Stimulated activated CD8-positive, alpha-beta memory T cell treated with anti-CD3 and anti-CD28 coated beads, Interleukin-15, amount 100 ng/mL, for 48 hours (primary cell): Measurements from ENCODE around the gene DCAF5.

ENCODE experiments used
- DNase-seq, 2 donors: peaks; one replicate each; pipeline ENCODE4 v3.0.0-alpha.2; 2020; ENCODE audit warnings: low read depth in 2 of 2

Gene DCAF5

GRCh38 chr14:69008421-69008884, 144.5 kb downstream of the DCAF5 start:
- no peak for DNase-seq

DNA sequence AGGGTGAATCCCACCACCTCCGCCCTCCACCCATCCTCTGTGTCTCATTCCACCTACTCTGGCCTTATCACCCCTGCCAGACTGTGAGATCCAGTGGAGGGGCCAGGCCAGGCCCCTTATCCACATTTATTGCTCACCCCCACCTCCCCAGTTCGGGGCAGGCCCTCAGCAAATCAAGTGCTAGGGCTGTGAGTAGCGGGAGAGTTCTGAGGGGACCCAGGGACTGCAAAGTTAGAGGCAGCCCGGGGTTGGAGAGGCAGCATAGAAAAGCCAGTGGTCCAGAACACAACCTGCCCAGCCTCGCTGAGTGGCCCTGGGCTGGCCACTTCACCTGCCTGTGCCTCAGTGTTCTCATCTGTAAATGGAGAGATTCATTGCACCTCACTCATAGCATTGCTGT, 146.6 kb downstream of the DCAF5 start:
- no peak for DNase-seq

- no peak for DNase-seq
Measured at GRCh38 chr14:69005432-69006148, 147.3 kb downstream of the DCAF5 start.

DNA sequence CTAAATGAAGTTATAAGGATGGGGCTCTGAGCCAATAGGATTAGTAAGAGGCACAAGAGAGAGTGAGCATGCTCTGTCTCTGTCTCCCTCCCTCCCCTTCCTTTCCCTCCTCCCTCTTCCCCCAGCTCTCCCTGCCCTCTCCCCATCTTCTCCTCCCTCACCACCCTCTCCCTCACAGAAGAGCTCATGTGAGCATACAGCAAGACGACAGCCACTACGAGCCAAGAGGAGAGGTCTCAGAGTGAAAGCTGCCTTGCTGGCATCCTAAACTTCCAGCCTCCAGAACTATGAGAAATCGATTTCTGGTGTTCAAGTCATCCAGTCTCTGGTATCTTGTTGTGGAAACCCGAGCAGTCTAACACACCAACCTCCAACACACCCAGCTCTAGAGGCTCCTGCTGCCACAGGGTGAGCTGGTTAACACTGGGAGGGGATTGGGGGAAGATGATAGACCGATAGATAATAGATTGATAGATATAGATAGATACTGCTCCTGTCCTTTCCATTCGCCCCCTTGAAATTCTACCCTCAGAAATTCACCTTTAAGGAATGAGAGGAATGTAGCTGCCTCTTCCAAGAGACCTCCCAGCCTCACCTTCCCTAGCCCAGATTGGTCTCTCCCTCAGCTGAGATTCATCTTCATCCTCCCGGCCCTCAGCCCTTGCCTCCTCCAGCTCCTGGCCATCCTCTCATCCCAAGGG, 148.0 kb downstream of the DCAF5 start:
- no peak for DNase-seq

- DNase-seq = no peak
Measured at GRCh38 chr14:69003626-69004025, 149.3 kb downstream of the DCAF5 start.

DNA sequence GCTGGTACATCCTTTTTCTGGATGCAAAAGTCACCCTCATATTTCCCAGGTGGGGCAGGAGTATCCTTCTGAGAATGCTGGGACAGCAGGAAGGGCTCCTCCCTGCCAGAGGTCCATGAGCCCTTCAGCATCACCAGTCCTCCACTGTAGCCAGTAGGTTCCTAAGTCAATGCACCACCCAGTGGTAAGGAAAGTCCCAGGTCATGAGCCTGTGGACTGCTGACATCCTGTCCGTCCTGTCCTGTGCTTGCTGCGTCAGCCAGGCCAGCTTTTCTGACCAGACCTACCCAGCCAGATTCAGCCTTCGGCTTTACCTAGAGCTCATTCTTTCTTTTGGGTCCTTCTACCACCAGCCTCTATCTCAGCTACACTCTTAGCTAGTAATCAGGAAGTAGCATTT, 150.8 kb downstream of the DCAF5 start:
- no peak for DNase-seq

GRCh38 chr14:69001375-69001774, 151.5 kb downstream of the DCAF5 start:
- DNase-seq = no peak
